GM23338 (cell line): ENCODE data around the gene LASP1NB.

Experiments used
- CREB1 ChIP-seq: fragments of 250-450 bp; sonication (Bioruptor Pico); IDR thresholded peaks from 2 replicates; pipeline ENCODE4 v1.5.0; 2020; ENCODE audit warnings: low read depth, mild to moderate bottlenecking, moderate library complexity
- CTCF ChIP-seq, 2 experiments: fragments of 200-600 bp in 1 of 2; sonication (generic) in 1 of 2; conservative IDR thresholded peaks; 2 replicates each; pipeline versions ENCODE4 v1.5.1 to v1.6.1; 2016 to 2017; ENCODE audit warnings: antibody characterized with exemption in 2 of 2, low read depth in 2 of 2, mild to moderate bottlenecking in 2 of 2, moderate library complexity in 1 of 2
- EZH2 ChIP-seq: fragments of 200-600 bp; sonication (generic); IDR thresholded peaks from one replicate; pipeline ENCODE4 v1.8.0; 2017; ENCODE audit warnings: antibody characterized with exemption, mild to moderate bottlenecking, low read depth; ENCODE audit not compliant: unreplicated experiment
- EZH2phosphoT487 ChIP-seq: fragments of 200-600 bp; sonication (generic); IDR thresholded peaks from one replicate; pipeline ENCODE4 v1.8.1; 2018; ENCODE audit warnings: antibody characterized with exemption; ENCODE audit not compliant: unreplicated experiment
- JUNB ChIP-seq: IDR thresholded peaks from one replicate; pipeline ENCODE4 v1.6.1; 2016; ENCODE audit warnings: antibody characterized with exemption; ENCODE audit not compliant: unreplicated experiment
- POLR2AphosphoS5 ChIP-seq: IDR thresholded peaks from 2 replicates; pipeline ENCODE4 v1.6.1; 2016; ENCODE audit warnings: antibody characterized with exemption, low read depth
- REST ChIP-seq: IDR thresholded peaks from one replicate; pipeline ENCODE4 v1.6.1; 2018; ENCODE audit warnings: antibody characterized with exemption; ENCODE audit not compliant: unreplicated experiment
- ZNF331 ChIP-seq: fragments of 250-450 bp; sonication (Bioruptor Pico); IDR thresholded peaks from 2 replicates; pipeline ENCODE4 v1.5.0; 2020; ENCODE audit warnings: low read depth, mild to moderate bottlenecking, moderate library complexity

- TF ChIP-seq ZNF331 (CRISPR knock-in tag), result no peak
- no peak for TF ChIP-seq CTCF (conservative IDR thresholded peaks at IDR 0.05; ENCODE audit: low read depth in 2 of 2)
- no peak for TF ChIP-seq EZH2phosphoT487
- TF ChIP-seq EZH2, result no peak
- TF ChIP-seq CREB1, result no peak
- no peak for TF ChIP-seq REST
- no peak for TF ChIP-seq JUNB
- no peak for TF ChIP-seq POLR2AphosphoS5
Measured at GRCh38 chr17:38961413-38961812, 36.0 kb downstream of the LASP1NB start.
